GM18909 (cell line): ENCODE data around the gene ACTL10.

Source experiments
- ATAC-seq: cut with Tn5 transposase; IDR thresholded peaks from one replicate; pipeline ENCODE4 v1.9.1; 2021; ENCODE audit warnings: mild to moderate bottlenecking; ENCODE audit not compliant: unreplicated experiment, poor library complexity

ACTL10 gene

DNA sequence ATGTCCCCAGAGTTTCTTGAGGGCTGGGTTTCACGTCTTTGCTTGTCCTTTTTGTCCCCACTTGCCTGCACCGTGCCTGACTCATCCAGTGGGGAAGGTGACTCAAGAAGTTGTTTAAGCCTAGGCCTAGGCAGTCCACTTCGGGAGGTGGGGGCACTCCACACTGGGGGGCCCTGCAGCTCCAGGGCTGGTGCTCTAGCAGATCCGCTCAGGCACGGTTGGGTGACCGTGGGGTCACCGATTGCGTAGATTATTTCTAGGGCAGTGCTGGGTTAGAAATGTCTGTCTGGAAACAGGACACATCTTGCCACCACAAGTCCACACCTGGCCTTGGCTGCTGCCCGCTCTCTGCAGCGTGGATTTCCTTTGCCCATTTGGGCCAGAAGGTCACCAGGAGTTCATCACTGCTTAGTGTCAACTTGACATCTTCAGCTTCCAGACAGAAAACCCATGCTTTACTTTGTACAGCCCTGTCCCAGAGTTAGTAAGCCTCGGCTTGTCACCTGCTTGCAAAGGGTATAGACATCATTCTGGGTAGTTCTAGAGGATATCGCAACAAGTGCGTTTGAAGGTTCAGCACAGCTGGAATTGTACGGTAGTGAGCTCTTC lies 18.2 kb upstream of the ACTL10 start:
- ATAC-seq, result no peak

DNA sequence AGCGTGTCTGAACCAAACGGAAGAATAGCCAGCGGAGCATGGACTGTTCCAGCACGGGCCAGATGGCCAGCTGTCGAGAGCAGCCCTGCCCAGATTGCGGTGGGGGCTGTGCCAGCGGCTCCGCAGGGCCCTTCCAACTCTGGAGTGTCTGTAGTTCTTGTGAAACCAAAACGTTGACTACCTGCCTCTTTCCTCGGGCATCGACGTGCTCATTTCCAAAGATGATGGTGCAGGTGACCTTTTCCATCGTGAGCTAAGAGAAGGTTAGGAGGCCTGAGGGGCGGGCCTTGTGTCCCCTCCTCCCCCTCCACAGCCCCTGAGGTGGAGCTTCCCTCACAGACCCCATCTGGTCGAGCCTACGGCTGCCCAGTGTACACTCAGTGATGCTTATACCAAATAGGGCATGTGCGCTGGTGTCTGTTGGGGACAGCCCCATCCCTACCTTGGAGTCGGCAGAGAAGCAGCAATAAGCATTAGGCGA lies 17.5 kb upstream of the ACTL10 start:
- ATAC-seq, result no peak

DNA sequence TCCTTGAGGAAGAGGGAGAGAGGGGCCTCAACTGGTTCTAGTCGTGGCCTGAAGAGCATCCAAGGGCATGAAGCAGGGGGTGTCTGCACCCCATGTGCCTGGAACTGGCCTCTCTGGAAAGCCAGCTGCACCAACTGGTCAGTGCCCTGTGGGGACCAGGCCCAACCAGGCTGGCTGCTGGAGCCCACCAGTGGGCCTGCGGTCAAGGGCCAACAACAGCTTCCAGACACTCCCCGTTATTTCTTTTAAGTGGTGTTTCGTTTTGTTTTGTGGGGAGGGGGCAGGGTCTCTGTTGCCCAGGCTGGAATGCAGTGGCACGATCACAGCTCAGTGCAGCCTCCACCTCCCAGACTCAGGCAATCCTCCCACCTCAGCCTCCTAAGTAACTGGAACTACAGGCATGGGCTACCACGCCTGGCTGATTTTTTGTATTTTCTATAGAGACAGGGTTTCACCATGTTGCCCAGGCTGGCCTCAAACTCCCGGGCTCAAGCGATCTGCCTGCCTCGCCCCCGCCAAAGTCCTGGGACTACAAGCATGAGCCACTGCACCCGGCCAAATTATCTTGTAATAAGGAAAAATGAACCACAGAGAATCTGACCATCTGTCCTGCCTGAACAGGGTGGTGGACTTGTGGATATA lies 16.5 kb upstream of the ACTL10 start:
- no peak for ATAC-seq

DNA sequence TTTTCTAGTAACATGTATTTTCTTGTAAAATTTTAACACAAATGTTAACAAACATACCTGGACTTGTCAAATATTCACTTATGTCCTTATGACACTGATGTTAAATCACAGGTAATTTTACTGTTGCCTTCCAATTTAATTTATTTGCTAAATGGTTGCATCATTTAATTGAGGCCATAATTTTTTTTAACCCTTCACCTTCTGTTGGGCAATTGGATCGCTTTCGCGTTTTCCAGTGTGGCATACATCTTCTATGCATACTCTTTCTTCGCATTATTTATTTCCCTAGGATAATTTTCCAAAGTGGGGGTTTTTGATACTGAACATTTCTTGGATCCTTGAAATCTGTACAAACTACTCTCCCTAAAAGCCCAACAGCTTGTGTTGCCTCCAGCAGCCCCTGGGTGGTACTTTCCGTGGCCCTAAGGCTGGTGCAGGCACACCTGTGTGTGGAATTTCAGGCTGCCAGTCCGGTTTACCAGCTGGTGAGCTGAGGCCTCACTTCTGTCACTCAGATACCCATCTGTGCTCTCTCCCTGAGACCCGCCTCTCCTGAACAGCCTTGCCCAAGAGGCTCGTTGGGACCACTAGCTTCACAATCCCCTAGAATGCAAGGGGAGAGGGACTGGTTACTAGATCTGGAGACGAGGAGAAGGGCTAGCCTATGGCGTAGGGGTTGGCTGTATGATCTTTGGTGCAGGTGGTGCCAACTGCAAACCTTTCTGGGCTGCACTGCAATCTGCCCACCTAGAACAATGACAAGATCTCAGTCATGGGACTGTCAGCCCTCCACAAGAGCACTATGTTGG lies 15.8 kb upstream of the ACTL10 start:
- ATAC-seq, result no peak

DNA sequence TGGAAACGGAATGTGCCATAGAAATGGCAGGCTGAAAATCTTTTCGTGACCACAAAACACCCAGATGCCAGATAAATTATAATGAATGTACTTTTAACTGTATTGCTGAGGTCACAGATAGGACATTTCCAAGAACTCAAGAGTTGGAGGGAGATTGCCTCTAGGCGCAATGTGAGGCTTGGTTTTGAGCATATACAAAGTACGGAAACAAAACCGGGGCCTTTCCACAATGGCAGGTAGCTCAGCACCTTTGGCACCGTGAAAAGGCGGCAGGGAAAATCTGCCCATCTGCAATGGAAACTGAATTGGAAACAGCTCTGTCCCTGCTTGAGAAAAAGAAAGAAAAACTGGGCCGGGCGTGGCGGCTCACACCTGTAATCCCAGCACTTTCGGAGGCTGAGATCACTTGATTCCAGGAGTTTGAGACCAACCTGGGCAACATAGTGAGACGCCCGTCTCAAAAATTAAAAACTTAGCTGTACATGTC lies 15.1 kb upstream of the ACTL10 start:
- no peak for ATAC-seq

DNA sequence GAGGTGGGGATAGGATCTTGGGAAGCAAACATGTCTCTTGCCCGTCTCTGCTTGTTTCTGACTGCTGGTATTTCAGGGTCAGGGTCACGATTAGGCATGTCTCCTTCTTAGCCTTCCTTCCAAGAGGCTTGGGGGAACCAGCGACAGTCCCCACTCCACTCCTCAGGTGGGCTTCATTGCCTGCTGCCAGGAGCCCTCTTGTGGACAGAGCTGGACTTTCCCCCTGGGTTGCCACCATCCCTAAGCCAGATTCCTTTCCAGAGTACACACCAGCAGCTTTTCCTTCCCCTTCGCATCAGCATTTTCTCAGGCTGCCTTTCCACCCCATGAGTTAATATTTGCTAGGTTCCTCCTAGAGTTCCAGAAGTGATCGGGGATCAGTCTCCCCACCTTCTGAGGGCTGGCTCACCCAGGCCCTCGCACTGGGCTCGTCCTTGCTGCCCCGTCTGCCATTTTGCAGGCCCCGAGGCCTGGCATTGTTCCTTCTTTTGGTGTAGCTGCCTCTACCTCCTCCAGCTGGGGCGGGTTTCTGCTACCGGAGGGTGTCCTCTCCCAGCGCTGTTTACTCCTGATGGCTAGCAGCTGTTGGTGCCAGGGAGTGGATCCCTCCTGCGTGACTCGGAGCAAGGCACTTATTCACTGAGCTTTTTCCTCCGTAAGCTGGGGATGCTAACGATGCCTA lies 13.4 kb upstream of the ACTL10 start:
- peak; percentile 39 for ATAC-seq

DNA sequence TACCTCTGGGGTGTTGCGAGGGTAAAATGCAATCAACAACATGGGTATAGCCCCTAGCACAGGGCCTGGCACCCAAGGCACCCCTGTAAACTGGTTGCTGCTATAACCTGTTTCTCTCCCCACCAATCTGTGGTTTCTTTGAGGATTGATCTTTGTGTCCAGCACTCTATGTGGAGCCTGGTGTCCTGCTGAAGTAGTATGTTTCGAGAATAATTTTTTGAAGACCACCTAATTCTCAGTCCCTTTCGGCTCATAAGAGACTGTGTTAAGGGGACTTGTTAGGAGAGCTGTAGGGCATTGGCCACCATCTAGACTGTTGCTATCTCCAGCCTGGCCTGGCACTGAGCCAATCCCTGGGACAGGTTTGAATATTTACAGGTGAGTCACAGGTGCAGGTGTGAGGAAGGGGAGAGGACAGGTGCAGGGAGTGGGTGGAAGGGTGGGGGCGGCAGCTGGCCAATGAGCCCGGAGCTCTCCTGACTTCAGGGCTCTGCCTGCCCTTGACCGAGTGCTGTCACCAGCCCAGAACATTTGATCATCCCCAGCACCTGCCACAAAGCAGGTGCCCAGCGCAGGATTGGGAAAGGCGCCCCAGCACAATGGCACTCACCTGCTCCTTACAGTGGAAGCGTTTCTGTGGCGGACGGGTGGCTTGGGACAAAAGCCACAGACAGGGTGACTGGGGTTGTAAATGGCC lies 12.7 kb upstream of the ACTL10 start:
- no peak for ATAC-seq

DNA sequence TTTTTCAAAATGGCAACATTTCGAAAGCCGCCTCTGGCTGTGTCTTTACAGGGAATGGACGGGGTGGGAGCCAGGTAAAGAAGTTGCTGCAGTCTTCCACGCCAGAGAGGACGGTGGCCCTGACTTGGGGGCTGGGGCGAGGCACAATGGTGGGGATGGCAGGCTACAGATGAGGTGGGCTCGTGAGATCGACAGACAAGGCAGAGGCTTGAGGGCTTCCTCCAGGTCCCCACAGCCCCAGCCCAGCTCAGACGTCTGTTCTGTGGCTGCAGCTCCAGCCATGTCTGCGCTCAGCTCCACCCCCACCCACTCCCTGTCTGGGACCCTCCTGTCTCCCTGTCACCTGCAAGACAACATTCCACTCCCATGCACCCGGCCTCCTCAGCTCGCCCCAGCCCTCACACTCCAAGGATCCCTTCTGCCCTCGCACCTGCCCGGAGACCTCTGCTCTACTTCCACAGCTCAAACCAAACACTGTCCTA lies 12.0 kb upstream of the ACTL10 start:
- ATAC-seq, result no peak

DNA sequence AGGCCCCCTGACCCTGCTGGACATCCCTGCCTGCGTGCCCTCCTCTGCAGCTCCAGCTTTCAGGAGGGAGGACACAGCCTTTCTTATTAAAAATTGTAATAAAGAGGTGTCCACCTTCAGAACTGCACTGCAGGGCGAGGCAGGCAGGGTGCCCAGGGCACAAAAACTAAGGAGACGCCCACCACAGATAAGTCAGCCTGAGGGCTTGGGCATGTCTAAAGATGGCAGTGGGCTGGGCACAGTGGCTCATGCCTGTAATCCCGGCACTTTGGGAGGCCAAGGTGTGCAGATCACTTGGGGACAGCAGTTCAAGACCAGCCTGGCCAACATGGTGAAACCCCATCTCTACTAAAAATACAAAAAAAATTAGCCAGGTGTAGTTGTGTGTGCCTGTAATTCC lies 11.6 kb upstream of the ACTL10 start:
- ATAC-seq, result no peak

DNA sequence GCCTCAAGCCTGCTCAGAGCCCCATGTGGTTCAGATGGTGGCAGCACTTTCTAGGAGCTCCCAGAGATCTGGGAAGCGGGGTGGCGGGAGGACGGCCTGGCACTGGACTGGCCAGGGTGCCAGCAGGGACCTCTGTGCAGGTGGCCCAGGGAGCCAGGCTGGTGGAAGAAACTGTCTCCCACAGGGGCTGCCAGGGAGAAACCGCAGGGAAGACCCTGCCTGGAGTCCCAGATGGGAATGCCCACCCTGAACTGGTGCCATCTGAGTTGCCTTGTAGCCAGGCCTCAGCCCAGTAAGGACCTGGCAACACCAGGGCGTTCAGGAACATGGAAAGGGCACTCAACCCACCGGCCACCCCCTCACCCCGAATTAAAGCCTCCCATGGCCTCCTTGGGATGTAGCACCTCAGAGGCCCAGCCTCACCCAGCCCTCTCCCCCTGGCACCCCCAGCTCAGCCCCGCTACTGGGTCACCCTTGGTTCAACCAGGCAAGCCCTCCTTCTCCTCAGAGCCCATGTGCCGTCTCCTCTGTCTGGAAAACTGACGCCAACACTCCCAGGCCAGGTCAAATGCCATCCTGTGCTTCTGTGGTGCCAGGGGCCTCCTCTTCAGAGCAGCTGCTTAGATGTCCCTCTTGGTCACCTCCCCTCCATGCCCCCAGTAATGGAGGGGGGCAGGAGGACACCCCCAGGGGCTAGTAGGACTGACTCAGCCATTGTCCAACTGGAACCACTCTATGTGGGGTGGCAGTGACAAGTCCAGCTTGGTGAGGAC lies 10.5 kb upstream of the ACTL10 start:
- ATAC-seq, result no peak

DNA sequence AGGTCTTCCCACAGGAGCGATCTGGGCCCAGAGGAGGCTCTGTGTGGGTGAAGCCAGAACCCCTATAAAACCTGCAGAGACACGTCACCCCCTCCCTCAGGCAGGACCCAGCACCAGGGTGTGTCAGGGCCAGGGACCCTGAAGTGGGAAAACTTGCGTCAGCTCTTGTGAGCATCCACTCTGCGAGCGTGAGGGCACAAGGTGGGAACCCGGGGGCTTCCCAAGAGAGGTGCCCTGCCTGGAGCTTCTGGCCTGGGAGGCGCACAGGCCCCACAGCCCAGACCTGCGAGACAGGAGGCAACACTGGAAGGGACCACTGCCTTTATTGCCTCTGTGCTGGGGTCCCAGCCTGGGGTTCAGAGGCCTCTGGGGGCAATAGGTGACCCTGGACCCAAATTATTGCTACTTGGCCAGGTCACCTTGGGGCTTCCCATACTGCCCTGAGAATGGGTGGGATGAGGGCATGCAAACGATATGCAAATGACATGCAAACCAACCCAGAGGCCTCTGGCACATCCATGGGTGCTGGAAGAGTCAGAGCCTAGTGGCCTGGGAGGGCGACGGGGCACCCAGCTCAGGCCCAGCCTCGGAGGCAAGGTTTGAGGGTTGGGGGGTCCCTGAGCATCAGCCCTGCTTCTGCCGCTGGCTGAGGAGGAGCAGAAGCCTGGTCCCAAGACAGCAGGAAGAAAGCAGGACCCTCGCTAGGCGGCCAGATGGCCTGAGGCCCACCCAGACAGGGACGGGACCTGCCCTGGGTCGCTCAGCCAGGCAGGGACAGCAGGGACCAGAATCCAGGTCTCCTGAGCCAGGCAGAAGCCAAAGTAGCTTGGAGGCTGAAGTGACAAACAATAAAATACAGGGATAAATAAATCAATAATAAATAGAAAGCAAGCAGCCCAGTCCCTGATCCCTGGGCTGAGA lies 9.7 kb upstream of the ACTL10 start:
- ATAC-seq, result no peak

DNA sequence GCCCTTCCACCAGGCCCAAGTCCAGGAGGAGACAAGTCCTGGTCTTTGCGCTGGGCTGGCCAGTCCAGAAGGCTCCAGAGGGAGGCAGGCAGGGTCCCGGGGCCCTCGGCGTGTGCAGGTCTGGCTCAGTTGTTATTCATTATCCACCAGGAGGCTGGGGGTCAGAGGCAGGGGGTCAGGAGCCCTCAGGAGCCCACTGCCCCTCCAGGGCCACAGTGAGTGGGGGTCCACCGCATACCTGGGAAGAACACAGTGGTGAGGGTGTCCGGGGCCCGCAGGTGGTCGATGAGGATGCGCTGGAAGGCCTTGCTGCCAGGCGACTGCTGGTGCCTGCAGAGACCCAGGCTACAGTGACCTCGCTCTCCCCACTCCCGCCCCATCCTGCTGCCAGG lies 9.0 kb upstream of the ACTL10 start:
- ATAC-seq, result no peak

DNA sequence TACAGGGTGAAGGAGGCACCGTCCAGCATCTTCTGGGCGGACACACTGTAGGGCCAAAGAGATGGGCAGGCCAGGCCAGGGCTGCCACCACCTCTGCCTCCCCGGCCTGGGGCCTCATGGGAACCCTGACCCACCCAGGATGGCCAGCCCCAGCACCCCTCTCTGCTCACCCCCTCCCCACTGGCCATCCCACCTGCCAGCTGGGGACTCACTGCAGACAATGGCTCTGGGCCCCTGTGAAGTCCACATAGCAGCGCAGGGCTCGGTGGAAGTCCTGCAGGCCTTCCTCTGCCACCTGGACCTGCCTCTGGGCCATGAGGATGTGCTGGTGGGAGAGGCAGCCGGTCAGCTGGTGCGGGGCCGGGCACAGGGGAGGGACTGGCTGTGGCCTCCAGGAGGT lies 8.2 kb upstream of the ACTL10 start:
- ATAC-seq, result no peak

DNA sequence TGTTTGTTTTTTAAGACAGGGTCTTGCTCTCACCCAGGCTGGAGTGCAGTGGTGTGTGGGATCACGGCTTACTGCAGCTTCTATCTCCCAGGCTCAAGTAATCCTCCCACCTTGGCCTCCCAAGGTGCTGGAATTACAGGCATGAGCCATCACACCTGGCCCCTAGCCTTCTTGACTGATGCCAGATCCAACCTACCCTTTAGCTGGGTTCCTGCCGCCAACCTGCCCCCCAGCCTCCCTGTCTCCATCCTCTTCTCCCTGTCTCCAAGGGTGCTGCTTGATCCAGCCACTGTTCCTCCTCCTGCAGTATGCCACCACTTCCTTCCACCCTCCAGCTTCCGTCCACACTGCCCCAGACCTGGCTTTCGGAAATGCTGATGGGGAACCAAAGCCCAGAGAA lies 7.8 kb upstream of the ACTL10 start:
- ATAC-seq, result no peak

DNA sequence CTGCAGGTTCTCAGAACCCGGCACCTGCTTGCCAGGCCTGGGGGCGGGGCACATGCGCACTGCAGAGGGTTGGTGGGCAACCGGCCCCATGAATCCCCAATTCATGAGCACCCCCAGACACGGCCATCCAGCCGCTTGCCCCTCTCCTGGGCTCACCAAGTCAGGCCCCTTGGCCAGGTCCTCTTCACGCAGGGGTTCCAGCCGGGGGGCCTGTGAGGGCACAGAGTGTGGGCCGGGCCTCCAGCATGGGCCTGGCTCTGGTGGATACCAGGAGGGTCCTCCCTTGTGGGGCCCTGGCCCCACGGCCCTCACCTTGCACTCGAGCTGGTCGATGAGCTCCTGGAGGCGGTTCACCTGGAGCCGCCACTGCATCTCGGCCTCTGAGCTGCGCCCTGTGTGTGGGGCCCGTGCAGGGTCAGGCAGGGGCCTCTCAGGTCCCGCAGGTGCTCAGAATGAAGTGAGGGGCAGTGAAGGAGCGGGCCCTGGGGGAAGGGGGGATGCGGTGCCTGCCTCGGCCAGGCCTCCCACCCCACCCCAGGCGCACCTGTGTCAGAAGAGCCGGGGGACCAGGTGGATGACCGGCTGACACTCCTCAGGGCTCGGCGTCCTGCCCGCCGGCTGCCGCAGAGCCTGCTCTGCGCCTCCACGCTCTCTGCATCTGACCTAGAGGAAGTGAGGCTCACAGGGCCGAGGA lies 7.3 kb upstream of the ACTL10 start:
- ATAC-seq, result no peak

DNA sequence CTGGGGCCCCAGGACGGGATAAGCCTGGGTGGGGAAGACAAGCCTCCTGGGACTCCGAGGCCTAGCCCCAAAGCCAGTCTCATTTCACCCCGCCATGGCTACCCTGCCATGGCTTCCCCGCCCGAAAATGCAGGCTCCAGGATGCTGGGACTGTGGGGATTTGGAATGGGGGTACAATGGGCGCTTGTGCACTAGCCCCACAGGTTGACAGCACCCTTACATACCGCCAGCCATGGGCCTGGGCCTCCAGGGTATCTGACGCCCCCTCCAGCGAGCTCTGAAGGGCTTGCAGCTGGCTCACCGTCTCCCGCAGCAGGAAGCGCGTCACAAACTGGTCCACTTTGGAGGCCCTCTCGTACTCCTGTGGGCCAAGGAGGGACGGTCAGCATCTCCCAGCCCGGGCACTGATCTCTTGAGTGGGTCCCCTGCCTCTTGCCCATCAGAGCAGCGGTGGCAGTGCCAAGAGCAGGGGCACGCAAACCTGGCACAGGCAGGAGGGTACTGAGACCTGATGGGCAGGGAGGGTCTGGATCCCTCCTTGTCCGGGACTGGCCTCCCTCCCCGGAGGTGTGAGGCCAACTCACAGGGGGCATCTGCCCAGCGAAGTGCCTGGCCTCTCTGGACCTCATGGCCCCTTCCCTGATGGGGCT lies 6.6 kb upstream of the ACTL10 start:
- ATAC-seq, result no peak

DNA sequence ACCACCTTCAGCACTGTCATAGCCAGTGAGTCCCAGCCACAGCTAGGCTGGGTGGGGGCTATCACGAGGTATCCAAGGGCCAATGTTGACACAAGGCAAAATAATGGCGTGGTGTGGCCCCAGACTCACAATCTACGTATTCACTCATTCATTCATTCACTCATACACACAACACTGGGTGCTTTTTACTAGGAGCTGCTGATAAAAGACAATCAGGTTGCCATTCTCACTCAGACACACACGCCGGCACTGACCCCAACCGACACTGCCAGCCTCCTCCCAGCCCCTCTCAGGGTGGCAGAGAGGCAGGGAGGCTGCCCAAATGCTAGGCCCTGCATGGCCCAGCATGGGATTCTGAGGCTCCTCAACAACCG lies 6.1 kb upstream of the ACTL10 start:
- no peak for ATAC-seq
